Thoracic aorta (tissue), 2 donors: Measurements from ENCODE around the gene CDK10. TPM values are rescaled to one million over a fixed set of nuclear protein-coding genes. Genes with fewer than 3 reads are reported as not detected.

Source experiments
- ATAC-seq: fragments of 150-250 bp; one replicate; pipeline ENCODE4 v1.8.0; 2017; ENCODE audit warnings: low read depth; ENCODE audit not compliant: insufficient number of reproducible peaks, low FRiP score
- DNase-seq: peaks from one replicate; pipeline ENCODE4 v3.0.0-alpha.2; 2020; ENCODE audit warnings: low spot score
- H3K27ac ChIP-seq, 2 donors: fragments of 200-600 bp; sonication (generic); 1 replicate in 1 of 2; 2 replicates in 1 of 2; pipeline ENCODE4 v1.5.1; 2016; ENCODE audit warnings: mild to moderate bottlenecking in 2 of 2, moderate library complexity in 2 of 2
- H3K27me3 ChIP-seq: fragments of 200-600 bp; sonication (generic); replicated peaks from 2 replicates; pipeline ENCODE4 v1.6.0; 2016; ENCODE audit warnings: mild to moderate bottlenecking; ENCODE audit not compliant: insufficient read depth
- H3K36me3 ChIP-seq: fragments of 200-600 bp; sonication (generic); one replicate; pipeline ENCODE4 v1.5.1; 2016
- H3K4me1 ChIP-seq, 2 donors: fragments of 200-600 bp; sonication (generic); 1 replicate in 1 of 2; 2 replicates in 1 of 2; pipeline versions ENCODE4 v1.5.1 to v1.6.0; 2016; ENCODE audit warnings: low read depth in 2 of 2, mild to moderate bottlenecking in 1 of 2; ENCODE audit not compliant: control insufficient read depth in 1 of 2
- H3K4me3 ChIP-seq: fragments of 200-600 bp; sonication (generic); 2 replicates; pipeline ENCODE4 v1.5.1; 2016; ENCODE audit warnings: mild to moderate bottlenecking
- H3K9me3 ChIP-seq: fragments of 200-600 bp; sonication (generic); 2 replicates; pipeline ENCODE4 v1.5.1; 2016
- total RNA-seq, 2 donors: library from RNA; depleted of rRNA; stranded (reverse); fragments of >200 nt; gene quantifications; one replicate each; pipeline versions ENCODE4 v1.1.0 to v1.2.3, GENCODE V29; 2016
- TF ChIP-seq, protein P1 (sequence below): fragments of 200-600 bp; sonication (generic); IDR thresholded peaks from one replicate; pipeline ENCODE4 v1.5.1; 2019; ENCODE audit warnings: antibody characterized with exemption

Gene CDK10
- total RNA-seq, 2 donors from 2014 or later = 20.3 to 35.2 TPM

DNA sequence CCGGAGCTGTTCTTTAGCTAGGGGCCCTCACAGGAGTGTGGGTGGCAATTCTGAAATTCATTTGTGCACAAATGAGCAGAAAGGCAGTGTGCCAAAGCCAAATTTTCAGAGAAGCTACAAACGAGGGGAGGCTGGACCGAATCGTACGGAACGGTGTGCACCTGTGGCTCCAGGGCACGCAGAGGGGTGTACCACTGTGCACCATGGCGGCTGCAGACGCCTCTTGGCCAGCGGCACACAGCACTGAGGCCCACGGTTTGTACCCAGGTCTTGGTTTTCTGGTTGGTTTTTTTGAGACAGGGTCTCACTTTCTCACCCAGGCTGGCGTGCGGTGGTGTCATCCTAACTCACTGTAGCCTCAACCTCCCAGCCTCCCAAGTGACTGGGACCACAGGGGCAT lies 43.9 kb upstream of the CDK10 start:
- Histone ChIP-seq H3K27me3 (no peaks in the 10 kb centered on the region), H3K9me3 (no peaks in the 10 kb centered on the region), H3K4me3 (no peak overlapping the region), H3K36me3 (peaks cover 23% of the 10 kb centered on the region), H3K27ac (no peak overlapping the region), H3K4me1 (peaks cover 5% of the 10 kb centered on the region in 2 donors)
- TF ChIP-seq, protein P1, sequence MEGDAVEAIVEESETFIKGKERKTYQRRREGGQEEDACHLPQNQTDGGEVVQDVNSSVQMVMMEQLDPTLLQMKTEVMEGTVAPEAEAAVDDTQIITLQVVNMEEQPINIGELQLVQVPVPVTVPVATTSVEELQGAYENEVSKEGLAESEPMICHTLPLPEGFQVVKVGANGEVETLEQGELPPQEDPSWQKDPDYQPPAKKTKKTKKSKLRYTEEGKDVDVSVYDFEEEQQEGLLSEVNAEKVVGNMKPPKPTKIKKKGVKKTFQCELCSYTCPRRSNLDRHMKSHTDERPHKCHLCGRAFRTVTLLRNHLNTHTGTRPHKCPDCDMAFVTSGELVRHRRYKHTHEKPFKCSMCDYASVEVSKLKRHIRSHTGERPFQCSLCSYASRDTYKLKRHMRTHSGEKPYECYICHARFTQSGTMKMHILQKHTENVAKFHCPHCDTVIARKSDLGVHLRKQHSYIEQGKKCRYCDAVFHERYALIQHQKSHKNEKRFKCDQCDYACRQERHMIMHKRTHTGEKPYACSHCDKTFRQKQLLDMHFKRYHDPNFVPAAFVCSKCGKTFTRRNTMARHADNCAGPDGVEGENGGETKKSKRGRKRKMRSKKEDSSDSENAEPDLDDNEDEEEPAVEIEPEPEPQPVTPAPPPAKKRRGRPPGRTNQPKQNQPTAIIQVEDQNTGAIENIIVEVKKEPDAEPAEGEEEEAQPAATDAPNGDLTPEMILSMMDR = no peak
- DNase-seq (no peak), ATAC-seq (no peak)

DNA sequence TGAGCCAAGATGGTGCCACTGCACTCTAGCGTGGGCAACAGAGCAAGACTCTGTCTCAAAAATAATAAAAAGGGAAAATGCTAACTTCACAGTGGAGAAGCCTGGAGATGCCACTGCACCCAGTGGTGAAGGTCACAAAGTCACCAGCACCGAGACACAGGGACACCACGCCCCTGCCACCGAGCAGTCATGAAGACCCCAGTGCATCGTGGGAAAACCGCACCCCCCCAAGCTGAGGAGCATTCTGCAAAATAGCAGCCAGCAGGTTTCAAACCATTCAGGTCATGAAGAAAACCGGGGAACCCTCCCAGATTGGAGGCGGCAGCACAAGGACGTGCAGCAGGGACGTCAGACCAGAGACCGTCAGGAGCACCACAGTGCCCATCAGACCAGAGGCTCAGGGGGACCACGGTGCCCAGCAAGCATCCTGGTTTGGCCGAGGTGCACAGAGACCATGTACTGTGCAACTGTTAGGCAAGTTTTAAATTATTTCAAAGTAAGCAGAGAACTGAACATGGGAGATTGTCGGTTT lies 42.7 kb upstream of the CDK10 start:
- H3K27me3 ChIP-seq = no peaks in the 10 kb centered on the region
- TF ChIP-seq, protein P1 = no peak
- no peak overlapping the region for H3K4me3 ChIP-seq
- peaks cover 28% of the 10 kb centered on the region for H3K36me3 ChIP-seq
- no peak for ATAC-seq
- no peaks in the 10 kb centered on the region for H3K9me3 ChIP-seq
- DNase-seq = no peak
- peaks cover 5% of the 10 kb centered on the region in 2 donors for H3K4me1 ChIP-seq
- no peak overlapping the region for H3K27ac ChIP-seq

DNA sequence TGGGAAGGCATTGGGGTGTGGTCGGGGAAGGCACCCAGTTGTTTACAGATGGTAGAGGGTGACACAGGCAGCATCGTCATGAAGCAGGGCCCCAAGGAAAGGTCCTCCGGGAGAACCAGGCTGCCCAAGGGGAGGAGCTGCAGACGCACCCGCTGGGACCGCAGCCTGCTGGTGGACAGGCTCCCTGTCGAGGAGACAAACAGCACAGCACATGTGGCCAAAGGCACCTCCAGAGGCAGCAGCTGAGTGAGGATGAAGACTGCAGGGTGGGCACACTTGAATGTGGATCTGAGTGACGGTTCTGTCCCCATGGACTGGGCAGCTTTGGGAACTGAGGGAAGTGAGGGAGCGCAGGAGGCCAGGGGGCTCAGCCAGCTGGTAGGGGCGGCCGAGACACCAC lies 41.4 kb upstream of the CDK10 start:
- H3K27ac ChIP-seq = no peak overlapping the region
- H3K9me3 ChIP-seq = no peaks in the 10 kb centered on the region
- TF ChIP-seq, protein P1 = no peak
- H3K4me1 ChIP-seq = peaks cover 5% of the 10 kb centered on the region in 2 donors
- DNase-seq (no peak), ATAC-seq (no peak)
- H3K36me3 ChIP-seq = peaks cover 32% of the 10 kb centered on the region
- no peaks in the 10 kb centered on the region for H3K27me3 ChIP-seq
- H3K4me3 ChIP-seq = no peak overlapping the region

DNA sequence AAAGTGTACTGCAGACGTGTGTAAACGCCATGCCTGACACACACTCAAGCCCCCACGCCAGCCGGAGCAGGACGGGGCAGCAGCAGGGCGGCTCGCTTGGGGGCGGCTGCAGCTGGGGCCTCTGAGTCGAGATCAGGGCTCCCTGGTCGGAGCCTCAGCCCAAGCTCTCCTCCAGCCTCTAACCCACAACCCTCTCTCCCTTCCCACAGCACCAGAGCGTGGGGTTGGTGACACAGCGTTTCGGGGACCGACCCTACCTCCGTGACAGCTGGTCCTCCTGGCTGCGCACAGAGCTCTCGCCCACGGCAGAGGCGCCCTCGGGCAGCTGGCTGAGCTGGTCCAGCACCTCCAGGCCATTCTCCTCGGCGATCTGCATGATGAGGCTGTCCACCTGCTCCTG lies 40.2 kb upstream of the CDK10 start:
- no peak for DNase-seq
- Histone ChIP-seq H3K4me3 (no peak overlapping the region), H3K4me1 (no peaks in the 10 kb centered on the region), H3K27me3 (no peaks in the 10 kb centered on the region), H3K27ac (no peak overlapping the region), H3K36me3 (peaks cover 42% of the 10 kb centered on the region), H3K9me3 (no peaks in the 10 kb centered on the region)
- no peak for ATAC-seq
- TF ChIP-seq, protein P1 = no peak

DNA sequence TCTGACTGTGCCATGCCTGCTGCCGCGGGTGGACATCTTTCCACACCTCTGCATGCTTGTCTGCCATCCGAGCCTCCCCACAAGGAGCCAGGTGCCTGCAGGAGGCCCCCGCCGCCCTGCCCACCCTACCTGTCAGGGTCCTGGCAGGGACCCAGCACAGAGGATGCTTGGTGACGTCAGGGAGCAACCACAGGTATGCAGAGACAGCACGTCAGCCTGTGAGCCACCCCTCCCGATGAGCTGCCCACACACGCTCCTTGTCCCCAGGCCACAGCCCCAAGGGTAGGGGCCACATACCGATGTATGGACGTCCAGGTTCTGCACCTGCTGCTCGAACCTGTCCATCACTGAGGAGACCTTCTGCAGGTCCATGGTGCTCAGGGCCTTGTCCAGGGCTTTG lies 39.6 kb upstream of the CDK10 start:
- no peak overlapping the region for H3K27ac ChIP-seq
- no peaks in the 10 kb centered on the region for H3K27me3 ChIP-seq
- H3K4me1 ChIP-seq = no peaks in the 10 kb centered on the region
- no peak for ATAC-seq
- TF ChIP-seq, protein P1 = no peak
- H3K9me3 ChIP-seq = no peaks in the 10 kb centered on the region
- no peak overlapping the region for H3K4me3 ChIP-seq
- peaks cover 47% of the 10 kb centered on the region for H3K36me3 ChIP-seq
- DNase-seq = no peak
